HepG2 (cell line): ENCODE results near the gene MYO18A. TPM values are rescaled to one million over a fixed set of nuclear protein-coding genes. Genes with fewer than 3 reads are reported as not detected.

ENCODE experiments used
- ATAC-seq: fragments of 200-7000 bp; cut with Tn5 transposase; 3 replicates; pipeline ENCODE4 v1.9.1; 2020; ENCODE audit warnings: mild to moderate bottlenecking, moderate library complexity
- BruUV-seq: library from RNA; stranded (reverse); fragments of 400-500 nt; replicated peaks from 2 replicates; lab custom pipeline; 2021; lab: Mats Ljungman, UMichigan
- CTCF ChIA-PET: fragments of 300-600 bp; formaldehyde crosslinking; extraction: SDS; loops from one replicate; lab custom pipeline; 2021; ENCODE audit warnings: low total read pairs, inconsistent platforms, low intra/inter-chr PET ratio; lab: Yijun Ruan, JAX
- POLR2A ChIA-PET: fragments of 350-600 bp; sonication (Branson Sonifier 250); formaldehyde crosslinking; loops from one replicate; lab custom pipeline; 2020; ENCODE audit warnings: antibody characterized with exemption, inconsistent platforms; lab: Yijun Ruan, JAX
- DNase-seq: peaks from one replicate; pipeline ENCODE4 v3.0.0-alpha.2; 2015; ENCODE audit warnings: low spot score
- FAIRE-seq: peaks from 3 replicates; lab custom pipeline; 2011; peaks lifted over from hg19 to GRCh38; lab: Jason Lieb, UNC
- H2AFZ ChIP-seq: one replicate; pipeline ENCODE4 v1.6.1; 2011; ENCODE audit warnings: low read length, inconsistent platforms
- H3K27ac ChIP-seq: fragments of 300-600 bp; 3 replicates; pipeline ENCODE4 v1.8.0; 2011; ENCODE audit warnings: mixed run types, mild to moderate bottlenecking, mixed read lengths, low read length, inconsistent platforms; ENCODE audit not compliant: insufficient read depth; ENCODE audit errors: extremely low read length
- H3K27me3 ChIP-seq, 2 experiments: fragments of 200-600 bp in 1 of 2; 2 replicates in 1 of 2; 3 replicates in 1 of 2; pipeline versions ENCODE4 v1.6.0 to v1.8.0; 2011; ENCODE audit warnings: low read length in 2 of 2, mild to moderate bottlenecking in 2 of 2, moderate library complexity in 2 of 2, inconsistent platforms in 1 of 2; ENCODE audit not compliant: insufficient read depth in 2 of 2, control insufficient read depth in 1 of 2
- H3K36me3 ChIP-seq, 2 experiments: fragments of 200-600 bp in 1 of 2; replicated peaks in 1 of 2; 2 replicates in 1 of 2; 3 replicates in 1 of 2; pipeline versions ENCODE4 v1.5.1 to v1.8.0; 2011; ENCODE audit warnings: low read length in 2 of 2, inconsistent platforms in 1 of 2; ENCODE audit not compliant: insufficient read depth in 2 of 2, control insufficient read depth in 1 of 2
- H3K4me1 ChIP-seq: 2 replicates; pipeline ENCODE4 v1.5.1; 2012; ENCODE audit warnings: low read length, inconsistent platforms; ENCODE audit not compliant: insufficient read depth
- H3K4me2 ChIP-seq: 2 replicates; pipeline ENCODE4 v1.6.0; 2011; ENCODE audit warnings: low read depth, low read length, inconsistent platforms
- H3K4me3 ChIP-seq, 3 experiments: fragments of 200-600 bp in 1 of 3; sonication (generic), shearing (Covaris generic) in 1 of 3; replicated peaks in 1 of 3; 2 replicates each; pipeline ENCODE4 v1.5.1; 2011 to 2016; ENCODE audit warnings: low read length in 3 of 3, inconsistent platforms in 2 of 3, low read depth in 2 of 3, mild to moderate bottlenecking in 2 of 3, control low read depth in 1 of 3, mixed read lengths in 1 of 3; ENCODE audit not compliant: insufficient read depth in 1 of 3
- H3K79me2 ChIP-seq: one replicate; pipeline ENCODE4 v1.6.1; 2011; ENCODE audit warnings: low read length, inconsistent platforms; ENCODE audit not compliant: insufficient read depth
- H3K9ac ChIP-seq: 2 replicates; pipeline ENCODE4 v1.6.0; 2011; ENCODE audit warnings: mild to moderate bottlenecking, low read depth, low read length, inconsistent platforms; ENCODE audit not compliant: insufficient read depth
- H3K9me3 ChIP-seq: 2 replicates; pipeline ENCODE4 v1.5.1; 2012; ENCODE audit warnings: mild to moderate bottlenecking, low read length
- H4K20me1 ChIP-seq: 2 replicates; pipeline ENCODE4 v1.6.0; 2011; ENCODE audit warnings: inconsistent platforms, mild to moderate bottlenecking, low read length, moderate library complexity; ENCODE audit not compliant: insufficient read depth
- ATF7 ChIP-seq, 2 experiments: fragments of 450-650 bp in 1 of 2; sonication (generic) in 1 of 2; formaldehyde crosslinking in 1 of 2; IDR thresholded peaks; 2 replicates each; pipeline versions ENCODE4 v1.4.0 to v1.6.1; 2016 to 2020; ENCODE audit warnings: antibody characterized with exemption in 1 of 2, mild to moderate bottlenecking in 1 of 2, missing genetic modification reagents in 1 of 2
- HMGXB4 ChIP-seq, 2 experiments: sonication (generic) in 1 of 2; formaldehyde crosslinking in 1 of 2; IDR thresholded peaks; 2 replicates each; pipeline versions ENCODE4 v1.4.0 to v1.6.1; 2018 to 2020; ENCODE audit warnings: missing genetic modification reagents in 2 of 2, borderline replicate concordance in 1 of 2, low read depth in 1 of 2, mild to moderate bottlenecking in 1 of 2, missing biosample characterization in 1 of 2
- KDM1A ChIP-seq: IDR thresholded peaks from 2 replicates; pipeline ENCODE4 v1.6.1; 2016; ENCODE audit warnings: missing compliant biosample characterization
- XRCC5 ChIP-seq: fragments of 200-400 bp; formaldehyde crosslinking; optimal IDR thresholded peaks from 2 replicates; pipeline ENCODE3; 2017; ENCODE audit warnings: mild to moderate bottlenecking, low read length
- ZBTB25 ChIP-seq: IDR thresholded peaks from 2 replicates; pipeline ENCODE4 v1.6.1; 2018; ENCODE audit warnings: missing genetic modification reagents
- ZNF616 ChIP-seq: sonication (generic); formaldehyde crosslinking; IDR thresholded peaks from 2 replicates; pipeline ENCODE4 v1.5.0; 2020; ENCODE audit warnings: low read depth, mild to moderate bottlenecking, missing genetic modification reagents
- ZNF891 ChIP-seq: sonication (generic); formaldehyde crosslinking; IDR thresholded peaks from 2 replicates; pipeline ENCODE4 v1.5.0; 2020; ENCODE audit warnings: mild to moderate bottlenecking, missing genetic modification reagents
- WGBS: methylation state at CpG from one replicate; pipeline ENCODE4 v1.1.6; 2017; ENCODE audit warnings: low lambda C conversion rate; 5-methylcytosine and 5-hydroxymethylcytosine counted together
- in situ Hi-C: cut with HindIII; loops from 2 replicates; pipeline ENCODE4 v1.10.0; 2017; ENCODE audit warnings: low pct_unique_long_range_greater_than_20kb; ENCODE audit not compliant: extremely low pct_ligation_motif_present
- intact Hi-C: fragments of 100-400 bp; cut with micrococcal nuclease; formaldehyde crosslinking; loops from one replicate; pipeline ENCODE4 v1.10.0; 2022; ENCODE audit not compliant: unreplicated experiment
- polyA plus RNA-seq, 8 experiments: library from polyadenylated mRNA; depleted of rRNA in 3 of 8; stranded (reverse) in 7 of 8; unstranded in 1 of 8; fragments of >200 nt; fragmentation: Illumina TruSeq in 4 of 8; extraction: Trizol in 4 of 8; gene quantifications; 2 replicates each; pipeline versions ENCODE4 v1.2.1 to v1.2.3, GENCODE V29; 2011 to 2016; ENCODE audit warnings: low read depth in 4 of 8, missing spikeins in 1 of 8, mixed read lengths in 1 of 8; ENCODE audit not compliant: insufficient read depth in 1 of 8
- total RNA-seq, 5 experiments: library from RNA; depleted of rRNA; stranded (reverse); fragments of >200 nt; fragmentation: Illumina TruSeq; extraction: Trizol; gene quantifications; 2 replicates each; pipeline ENCODE4 v1.2.3, GENCODE V29; 2016; ENCODE audit warnings: low read depth in 1 of 5

The MYO18A gene
- total and polyA plus RNA-seq, 2 of the 13 experiments (the other 11 are each of a cell fraction or from before 2014, with no cell fraction given) = 16.8 to 24.8 TPM

DNA sequence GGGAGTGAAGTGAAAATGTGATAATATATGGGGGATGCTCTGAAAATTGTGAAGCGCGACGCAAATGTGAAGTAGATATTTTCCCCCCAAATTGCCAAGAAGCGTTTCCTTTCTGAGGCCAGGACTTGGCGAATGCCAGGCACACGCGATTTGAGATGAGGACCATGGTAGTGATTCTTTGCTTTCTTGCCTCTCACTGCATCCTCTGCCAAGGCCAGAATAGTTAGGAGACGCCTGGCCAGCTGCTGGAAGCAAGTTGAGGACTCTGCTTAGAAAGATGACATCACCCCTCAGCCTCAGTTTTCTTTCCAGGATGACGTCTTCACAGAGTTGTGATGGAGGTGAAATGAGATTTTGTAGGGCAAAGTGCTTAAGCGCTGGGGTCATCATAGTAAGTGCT lies 111.4 kb downstream of the MYO18A start:
- no peak for ATAC-seq
- POLR2A ChIA-PET = no interaction called here
- in situ Hi-C loops (no loop called here), intact Hi-C loops (no loop called here)
- Histone ChIP-seq H3K4me2 (no peak overlapping the region), H2AFZ (no peak overlapping the region), H3K9ac (no peak overlapping the region), H3K9me3 (no peaks in the 10 kb centered on the region), H3K4me3 (no peak overlapping the region), H3K4me1 (no peaks in the 10 kb centered on the region), H3K27ac (no peak overlapping the region), H3K36me3 (no peaks in the 10 kb centered on the region), H4K20me1 (0 out of 2 replicates have a peak, but pooled peaks cover 4% of the 10 kb centered on the region), H3K79me2 (no peaks in the 10 kb centered on the region), H3K27me3 (no peaks in the 10 kb centered on the region)
- no peak for DNase-seq
- BruUV-seq = no TSS peak
- CTCF ChIA-PET = no interaction called here
- TF ChIP-seq ZBTB25 (CRISPR knock-in tag) (no peak), HMGXB4 (CRISPR knock-in tag; IDR thresholded peaks at IDR 0.05; ENCODE audit: borderline replicate concordance in 1 of 2, low read depth in 1 of 2) (no peak), ZNF891 (CRISPR knock-in tag) (no peak), KDM1A (no peak), XRCC5 (no peak), ZNF616 (no peak), ATF7 (IDR thresholded peaks at IDR 0.05) (peak; percentile 84), ATF7 (CRISPR knock-in tag; IDR thresholded peaks at IDR 0.05) (no peak)
- 84% methylated on average over 10 of the region's 10 CpGs for WGBS
- FAIRE-seq = no peak
